Measurements from ENCODE around the gene NCOR2.
"Not testable (repeated sequence)": the region's sequence is repeated elsewhere in the genome, so short reads cannot be mapped to it uniquely, and the experiment has no call there.

NCOR2 gene

GRCh38 chr12:124599074-124599999 lies 31.9 kb upstream of the NCOR2 start:
- no peak for FAIRE-seq

- no peak for FAIRE-seq
These were observed 29.6 kb upstream of the NCOR2 start for GRCh38 chr12:124597041-124597440.

DNA sequence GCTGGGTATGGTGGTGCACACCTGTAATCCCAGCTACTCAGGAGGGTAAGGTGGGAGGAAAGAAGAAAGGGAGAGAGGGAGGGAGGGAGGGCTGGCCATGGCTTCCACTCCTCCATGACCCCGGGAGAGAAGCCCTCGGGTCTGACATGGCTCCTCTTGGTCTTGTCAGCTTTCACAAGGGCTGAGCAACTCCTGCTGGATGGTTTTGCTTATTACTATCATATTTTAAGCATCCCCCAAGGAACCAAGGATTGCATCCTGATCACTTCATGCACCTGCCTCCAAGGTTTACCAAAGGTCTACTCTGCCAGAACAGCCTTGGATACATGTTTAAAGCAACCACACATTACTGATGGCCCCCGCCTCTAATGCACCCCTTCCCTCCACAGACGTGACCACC lies 28.0 kb upstream of the NCOR2 start:
- FAIRE-seq: no peak

GRCh38 chr12:124594851-124595250 lies 27.4 kb upstream of the NCOR2 start:
- no peak for FAIRE-seq

DNA sequence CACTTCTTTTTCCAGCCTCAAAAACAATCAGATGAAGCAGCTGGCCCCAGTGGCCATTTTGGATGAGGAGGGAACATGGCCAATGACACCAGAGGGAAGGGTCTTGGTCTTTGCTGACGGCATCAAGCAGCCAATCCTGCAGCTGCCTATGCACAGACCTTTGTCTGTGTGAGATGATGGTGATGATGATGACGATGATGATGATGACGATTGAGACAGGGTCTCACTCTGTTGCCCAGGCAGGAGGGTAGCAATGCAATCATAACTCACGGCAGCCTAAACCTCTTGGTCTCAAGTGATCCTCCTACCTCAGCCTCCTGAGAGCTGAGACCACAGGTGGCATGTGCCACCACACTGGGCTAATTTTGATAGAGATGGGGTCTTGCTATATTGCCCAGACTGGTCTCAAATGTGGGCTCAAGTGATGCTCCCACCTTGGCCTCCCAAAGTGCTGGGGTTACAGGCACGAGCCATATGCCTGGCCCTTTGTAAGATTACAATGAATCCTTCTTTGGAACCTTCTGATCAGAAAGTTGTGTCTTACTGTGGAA lies 26.5 kb upstream of the NCOR2 start:
- no peak for FAIRE-seq

DNA sequence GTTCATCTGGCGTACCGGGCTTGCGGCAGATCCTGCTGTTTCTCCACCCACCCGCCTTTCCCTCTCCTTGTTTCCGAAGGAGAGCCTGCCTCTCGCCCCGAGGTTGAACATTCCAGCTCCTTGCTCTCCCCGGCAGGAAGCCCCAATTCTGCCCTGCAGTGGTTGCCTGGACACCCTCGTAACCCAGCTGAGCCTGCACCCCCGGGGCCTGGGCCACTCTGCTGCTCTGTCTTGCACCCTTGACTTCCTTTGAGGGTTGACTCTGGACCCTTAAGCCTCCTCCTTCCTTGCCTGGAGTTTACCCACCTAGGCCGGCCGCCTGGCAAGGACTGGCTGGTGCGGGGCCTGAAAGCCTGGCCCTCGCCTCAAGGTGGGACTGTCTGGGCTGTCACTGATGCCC lies 25.8 kb upstream of the NCOR2 start:
- no peak for FAIRE-seq

GRCh38 chr12:124592481-124593160 lies 25.2 kb upstream of the NCOR2 start:
- no peak for FAIRE-seq

GRCh38 chr12:124592050-124592449 lies 24.6 kb upstream of the NCOR2 start:
- no peak for FAIRE-seq

DNA sequence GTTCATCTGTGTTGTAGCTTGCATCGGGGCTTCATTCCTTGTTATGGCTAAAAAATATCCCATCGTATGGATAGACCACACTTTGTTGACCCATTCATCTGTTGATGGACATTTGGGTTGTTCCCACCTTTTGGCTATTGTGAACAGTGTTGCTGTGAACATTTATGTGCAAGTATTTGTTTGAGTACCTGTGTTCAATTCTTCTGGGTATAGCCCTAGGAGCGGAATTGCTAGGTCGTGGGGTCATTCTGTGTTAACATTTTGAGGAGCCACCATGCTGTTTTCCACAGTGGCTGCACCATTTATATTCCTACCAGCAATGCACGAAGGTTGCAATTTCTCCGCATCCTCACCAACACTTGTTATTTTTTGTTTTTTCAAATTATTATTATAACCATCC lies 23.0 kb upstream of the NCOR2 start:
- FAIRE-seq: no peak

- no peak for FAIRE-seq
These were observed 21.4 kb upstream of the NCOR2 start for GRCh38 chr12:124588751-124589267.

GRCh38 chr12:124588018-124588634 lies 20.7 kb upstream of the NCOR2 start:
- no peak for FAIRE-seq

DNA sequence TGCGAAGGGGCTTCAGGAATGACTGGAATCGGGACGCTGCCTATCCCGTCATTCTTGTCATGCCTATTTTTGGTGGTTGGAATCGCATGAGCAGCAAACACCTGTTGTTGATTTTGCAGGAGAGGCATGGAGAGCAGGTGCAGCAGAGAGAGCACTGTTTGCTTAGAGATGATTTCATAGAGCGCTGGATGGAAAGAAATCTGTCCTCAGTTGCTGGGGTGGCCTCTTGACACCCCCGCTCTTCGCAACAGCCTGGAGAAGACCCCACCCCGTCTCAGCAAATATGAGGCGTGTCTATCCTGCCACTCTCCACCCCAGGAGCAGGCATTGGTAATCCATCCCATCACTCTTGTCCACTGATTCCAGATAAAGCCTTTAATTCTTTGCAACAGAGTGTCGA lies 19.3 kb upstream of the NCOR2 start:
- no peak for FAIRE-seq

- not testable (repeated sequence) for FAIRE-seq
These were observed 17.1 kb upstream of the NCOR2 start for GRCh38 chr12:124584494-124584893.

GRCh38 chr12:124583854-124584253 lies 16.4 kb upstream of the NCOR2 start:
- FAIRE-seq: no peak

DNA sequence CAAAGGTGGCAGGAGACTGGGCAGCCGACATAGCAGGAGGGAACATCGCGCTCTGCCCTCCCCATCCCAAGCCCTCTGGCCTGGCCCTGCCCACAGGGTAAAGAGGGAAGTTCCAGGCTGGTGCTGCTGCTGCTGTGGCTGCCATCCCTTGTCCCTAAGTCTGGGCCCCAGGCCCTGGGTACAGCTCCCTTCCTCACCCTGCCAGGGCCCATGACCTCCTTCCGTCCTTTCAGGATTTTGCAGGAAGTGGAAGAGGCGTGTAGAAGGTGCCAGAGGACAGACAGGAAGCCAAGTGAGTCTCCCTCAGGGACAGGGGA lies 14.7 kb upstream of the NCOR2 start:
- FAIRE-seq: no peak

GRCh38 chr12:124581307-124582107 lies 14.1 kb upstream of the NCOR2 start:
- no peak for FAIRE-seq

GRCh38 chr12:124579921-124580517 lies 12.6 kb upstream of the NCOR2 start:
- FAIRE-seq: no peak

- no peak for FAIRE-seq
These were observed 11.4 kb upstream of the NCOR2 start for GRCh38 chr12:124578854-124579253.

GRCh38 chr12:124578445-124578844 lies 11.0 kb upstream of the NCOR2 start:
- FAIRE-seq: no peak

DNA sequence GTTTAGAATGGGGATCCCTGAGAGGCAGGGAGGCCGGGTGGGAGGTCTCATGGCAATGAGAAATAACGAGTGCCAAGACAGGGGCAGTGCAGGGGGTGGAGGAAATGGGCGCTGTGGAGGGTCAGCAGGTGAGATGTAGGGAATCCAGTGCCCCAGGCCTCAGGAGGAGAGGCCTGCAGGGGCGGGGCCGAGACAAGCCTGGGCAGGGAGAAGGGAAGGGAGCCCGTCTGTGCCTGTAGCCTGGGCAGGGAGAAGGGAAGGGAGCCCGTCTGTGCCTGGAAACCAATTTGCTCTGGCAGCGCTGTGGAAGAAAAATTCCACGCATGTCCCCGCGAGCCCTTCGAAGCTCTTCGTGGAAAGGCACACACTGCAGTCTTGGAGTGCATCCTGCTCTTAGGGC lies 10.6 kb upstream of the NCOR2 start:
- FAIRE-seq: no peak

DNA sequence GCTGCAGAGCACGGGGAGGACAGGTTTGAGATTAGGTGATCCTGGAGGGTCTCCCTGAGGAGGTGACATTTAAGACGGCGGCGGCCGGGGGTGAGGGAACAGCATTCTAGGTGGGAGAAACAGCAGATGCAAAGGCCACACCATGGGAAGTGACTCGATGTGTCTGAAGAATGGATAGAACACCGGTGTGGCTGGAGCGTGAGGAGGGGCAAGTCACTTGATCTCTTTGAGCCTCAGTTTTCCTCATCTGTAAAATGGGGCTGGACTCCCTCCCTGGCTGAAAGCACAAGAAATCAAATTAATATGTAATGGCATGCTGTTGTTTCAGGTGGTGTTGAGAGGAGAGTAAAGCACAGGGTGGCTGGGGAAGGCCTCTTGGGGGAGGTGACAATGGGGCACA lies 10.0 kb upstream of the NCOR2 start:
- no peak for FAIRE-seq

- no peak for FAIRE-seq
These were observed 8.7 kb upstream of the NCOR2 start for GRCh38 chr12:124576061-124576650.
